Measurements from ENCODE around the gene SCN2A.

The SCN2A gene

GRCh38 chr2:165425556-165425955, 186.3 kb downstream of the SCN2A start:
- no peak for DNase-seq

GRCh38 chr2:165427686-165428085, 188.5 kb downstream of the SCN2A start:
- no peak for DNase-seq

- no peak for DNase-seq
Measured at GRCh38 chr2:165428926-165429325, 189.7 kb downstream of the SCN2A start.

DNA sequence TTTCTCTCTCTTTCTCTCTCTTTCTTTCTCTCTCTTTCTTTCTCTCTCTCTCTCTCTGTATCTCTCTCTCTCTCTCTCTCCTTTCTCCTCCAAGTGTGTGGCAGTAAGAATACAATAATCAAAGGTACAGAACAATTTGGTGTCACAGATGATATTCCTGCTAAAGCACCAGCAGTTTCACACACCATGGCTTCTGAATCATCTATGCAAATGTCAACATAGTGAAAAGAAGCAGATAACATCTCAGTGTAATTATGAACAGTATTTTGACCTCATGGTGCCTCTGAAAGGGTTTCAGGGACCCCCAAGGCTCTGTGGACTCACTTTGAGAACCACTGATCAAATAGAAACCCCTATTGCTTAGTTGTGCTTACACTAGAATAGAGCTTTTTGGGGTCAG, 191.8 kb downstream of the SCN2A start:
- no peak for DNase-seq

DNA sequence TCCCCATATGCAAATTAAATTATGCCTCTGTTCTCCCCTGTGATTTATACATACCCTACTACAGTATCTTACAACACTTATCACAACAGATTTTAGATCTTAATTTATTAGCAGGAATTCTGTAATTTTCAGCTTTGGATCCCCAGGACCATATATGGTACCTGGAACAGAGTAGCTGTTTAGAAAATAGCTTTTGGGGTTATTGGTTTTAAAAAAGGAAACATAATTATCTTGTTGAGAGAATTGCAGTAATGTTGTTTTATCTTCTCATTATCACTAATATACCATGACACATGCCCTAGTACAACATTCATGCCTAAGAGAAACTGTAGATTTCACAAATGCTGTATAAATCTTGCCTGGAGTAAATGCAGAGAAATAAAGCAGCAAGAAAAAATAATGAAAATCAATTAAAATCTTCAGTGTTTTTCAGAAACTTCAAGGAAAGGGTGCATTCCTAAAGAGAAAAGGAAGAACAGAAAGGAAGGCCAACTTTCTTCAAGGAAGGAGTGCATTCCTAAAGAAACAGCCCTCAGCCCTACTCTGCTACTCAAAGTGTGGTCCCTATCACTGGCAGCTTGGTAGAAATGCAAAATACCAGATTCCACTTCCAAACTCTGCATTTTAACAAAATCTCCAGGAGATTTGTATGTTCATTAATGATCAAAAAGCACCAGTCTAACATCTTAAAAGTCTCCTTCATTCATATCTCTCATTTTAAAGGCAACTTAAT, 193.2 kb downstream of the SCN2A start:
- no peak for DNase-seq

- no peak for DNase-seq
Measured at GRCh38 chr2:165434865-165435496, 195.8 kb downstream of the SCN2A start.

GRCh38 chr2:165435611-165436010, 196.4 kb downstream of the SCN2A start:
- no peak for DNase-seq

DNA sequence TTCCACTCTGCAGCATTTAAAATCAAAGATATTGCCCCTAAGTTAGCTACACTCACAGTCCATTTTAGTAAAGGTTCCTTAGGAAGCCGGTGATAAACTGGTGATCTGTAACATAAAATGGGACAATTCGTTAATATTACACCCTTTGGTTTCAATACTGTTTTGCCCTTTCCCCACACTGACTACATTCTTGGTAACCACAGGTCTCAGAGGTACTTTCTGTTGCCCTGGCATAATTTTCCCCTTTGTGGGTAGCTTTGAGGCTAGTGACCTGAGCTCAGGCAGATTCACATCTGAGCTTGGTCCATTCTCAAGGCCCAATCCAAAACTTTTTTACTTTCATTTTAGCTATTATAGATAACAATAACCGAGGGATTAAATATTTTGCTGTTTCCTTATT, 197.3 kb downstream of the SCN2A start:
- DNase-seq = no peak

DNA sequence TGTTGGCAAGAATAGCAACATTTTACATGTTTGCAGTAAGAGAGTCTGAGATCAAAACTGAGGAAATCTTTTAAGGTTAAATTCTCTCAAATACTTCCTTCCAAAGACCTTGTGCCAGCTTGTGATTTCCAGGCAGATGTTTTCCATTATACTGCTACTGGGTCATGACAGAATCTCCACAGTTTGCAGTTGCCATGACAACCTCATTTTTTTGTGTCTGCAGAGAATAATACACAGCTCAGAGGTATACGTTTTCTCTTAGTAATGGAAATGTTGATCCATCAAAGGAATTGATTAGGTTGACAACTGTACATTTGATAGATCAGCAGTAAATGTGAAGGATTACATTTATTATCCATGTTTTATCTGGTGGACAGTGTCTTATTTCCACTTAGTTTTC, 201.2 kb downstream of the SCN2A start:
- DNase-seq = no peak
